D721Med (cell line): Measurements from ENCODE around the gene FADS1.
A peak's percentile ranks its signal among the peaks of the same experiment; 100 is the strongest.

Source experiments
- DNase-seq: peaks from one replicate; pipeline ENCODE4 v3.0.0; 2011; ENCODE audit warnings: low spot score; ENCODE audit not compliant: insufficient read length
- FAIRE-seq: peaks from 2 replicates; lab custom pipeline; 2011; peaks lifted over from hg19 to GRCh38; lab: Jason Lieb, UNC
- TF ChIP-seq, protein P1 (sequence below): IDR thresholded peaks from 2 replicates; pipeline ENCODE4 v1.5.1; 2012; ENCODE audit warnings: mild to moderate bottlenecking, control low read depth; ENCODE audit not compliant: insufficient read depth; ENCODE audit errors: missing control alignments

The FADS1 gene

GRCh38 chr11:61779666-61780525 is 36.9 kb downstream of the FADS1 start:
- DNase-seq (no peak), FAIRE-seq (no peak)
- TF ChIP-seq, protein P1, sequence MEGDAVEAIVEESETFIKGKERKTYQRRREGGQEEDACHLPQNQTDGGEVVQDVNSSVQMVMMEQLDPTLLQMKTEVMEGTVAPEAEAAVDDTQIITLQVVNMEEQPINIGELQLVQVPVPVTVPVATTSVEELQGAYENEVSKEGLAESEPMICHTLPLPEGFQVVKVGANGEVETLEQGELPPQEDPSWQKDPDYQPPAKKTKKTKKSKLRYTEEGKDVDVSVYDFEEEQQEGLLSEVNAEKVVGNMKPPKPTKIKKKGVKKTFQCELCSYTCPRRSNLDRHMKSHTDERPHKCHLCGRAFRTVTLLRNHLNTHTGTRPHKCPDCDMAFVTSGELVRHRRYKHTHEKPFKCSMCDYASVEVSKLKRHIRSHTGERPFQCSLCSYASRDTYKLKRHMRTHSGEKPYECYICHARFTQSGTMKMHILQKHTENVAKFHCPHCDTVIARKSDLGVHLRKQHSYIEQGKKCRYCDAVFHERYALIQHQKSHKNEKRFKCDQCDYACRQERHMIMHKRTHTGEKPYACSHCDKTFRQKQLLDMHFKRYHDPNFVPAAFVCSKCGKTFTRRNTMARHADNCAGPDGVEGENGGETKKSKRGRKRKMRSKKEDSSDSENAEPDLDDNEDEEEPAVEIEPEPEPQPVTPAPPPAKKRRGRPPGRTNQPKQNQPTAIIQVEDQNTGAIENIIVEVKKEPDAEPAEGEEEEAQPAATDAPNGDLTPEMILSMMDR, result no peak

GRCh38 chr11:61778920-61779650 is 37.7 kb downstream of the FADS1 start:
- DNase-seq (no peak), FAIRE-seq (no peak)

DNA sequence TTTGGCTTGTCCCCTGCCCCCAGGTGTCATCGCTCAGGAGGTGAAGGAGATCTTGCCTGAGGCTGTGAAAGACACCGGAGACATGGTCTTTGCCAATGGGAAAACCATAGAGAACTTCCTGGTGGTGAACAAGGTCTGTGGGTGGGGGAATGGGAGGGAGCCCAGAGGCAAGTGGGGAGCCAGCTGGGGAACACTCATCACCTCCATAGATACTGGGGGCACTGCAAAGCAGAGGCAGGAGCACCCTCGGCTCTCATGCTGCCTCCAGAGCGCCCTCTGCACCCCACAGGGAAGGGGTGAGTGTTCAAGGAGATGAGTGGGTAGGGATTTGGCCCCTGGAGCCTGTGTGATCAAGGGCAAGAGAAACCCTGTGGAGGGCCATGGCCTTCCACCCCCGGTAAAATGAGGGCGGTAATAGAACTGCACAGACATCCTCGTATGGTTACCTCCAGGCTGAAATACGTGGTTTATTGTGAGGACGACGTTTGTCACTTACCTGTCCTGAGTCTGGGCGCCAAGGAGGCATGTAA is 38.4 kb downstream of the FADS1 start:
- TF ChIP-seq, protein P1, result no peak
- DNase-seq (no peak), FAIRE-seq (no peak)

More at GRCh38 chr11:61778920-61779650, 37.7 kb downstream of the FADS1 start:
- TF ChIP-seq, protein P1, result no peak

- TF ChIP-seq, protein P1, result no peak
- DNase-seq (no peak), FAIRE-seq (no peak)
Measured at GRCh38 chr11:61777234-61778090, 39.3 kb downstream of the FADS1 start.

DNA sequence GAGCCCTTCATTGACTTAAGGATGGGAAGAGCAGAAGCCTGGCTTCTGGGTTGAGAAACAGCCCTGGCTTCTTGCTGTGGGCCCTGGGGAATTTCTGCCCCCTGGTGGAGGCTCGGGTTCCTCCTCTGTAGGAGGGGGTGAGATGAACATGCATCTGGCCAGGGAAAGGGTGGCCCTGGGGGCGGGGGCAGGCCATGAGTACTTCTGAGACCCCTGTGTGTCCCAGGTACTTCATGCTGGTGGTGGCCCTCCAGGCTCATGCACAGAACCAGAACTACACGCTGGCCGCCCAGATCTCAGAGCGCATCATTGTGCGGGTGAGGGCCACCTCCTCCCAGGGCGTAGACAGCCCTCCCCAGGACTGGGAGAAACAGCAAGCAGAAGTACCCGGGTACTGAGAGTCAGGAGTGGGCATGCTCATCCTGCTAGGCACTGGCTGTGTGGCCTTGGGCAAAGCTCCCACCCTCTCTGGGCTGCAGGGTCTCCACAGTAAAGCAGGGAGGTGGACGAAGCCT is 40.2 kb downstream of the FADS1 start:
- DNase-seq, result peak; percentile 95
- no peak for FAIRE-seq
- TF ChIP-seq, protein P1, result peak; percentile 64
